ENCODE results near the gene SNED1.

SNED1 gene

GRCh38 chr2:240965296-240965904, 33.0 kb upstream of the SNED1 start:
- H3K9me3 ChIP-seq (ENCODE audit: insufficient read depth, low read depth, low read length), result peaks cover 6% of the 10 kb centered on the region; the same call in 1 of the 2 replicates
- TF ChIP-seq CTCF (conservative IDR thresholded peaks at IDR 0.05; ENCODE audit: low read length) (no peak), EZH2phosphoT487 (IDR thresholded peaks at IDR 0.05; ENCODE audit: borderline replicate concordance) (no peak)
- H3K36me3 ChIP-seq (ENCODE audit: insufficient read depth, low read length), result no peaks in the 10 kb centered on the region
- H4K20me1 ChIP-seq (ENCODE audit: insufficient read depth, low read length, poor library complexity, severe bottlenecking), result no peaks in the 10 kb centered on the region
- H2AFZ ChIP-seq (ENCODE audit: low read length), result no peak overlapping the region
- H3K4me1 ChIP-seq (ENCODE audit: insufficient read depth, low read length, poor library complexity, severe bottlenecking), result no peaks in the 10 kb centered on the region
- H3K27me3 ChIP-seq (ENCODE audit: insufficient read depth, low read length, poor library complexity, severe bottlenecking), result no peaks in the 10 kb centered on the region
- H3K9ac ChIP-seq (ENCODE audit: low read depth, low read length, poor library complexity, severe bottlenecking), result no peak overlapping the region
- H3K79me2 ChIP-seq (ENCODE audit: insufficient read depth, low read length), result no peaks in the 10 kb centered on the region
- no peak overlapping the region for H3K4me2 ChIP-seq (ENCODE audit: low read depth, low read length, poor library complexity, severe bottlenecking)
- H3F3A ChIP-seq (ENCODE audit: low read depth), result no peaks in the 10 kb centered on the region
- H3K9me2 ChIP-seq (replicated peaks; ENCODE audit: low read depth, low read length), result no peaks in the 10 kb centered on the region
- H3K4me3 ChIP-seq (ENCODE audit: low read length, poor library complexity, severe bottlenecking), result no peak overlapping the region

GRCh38 chr2:240965905-240966456, 32.4 kb upstream of the SNED1 start:
- Histone ChIP-seq H3F3A (ENCODE audit: low read depth) (no peaks in the 10 kb centered on the region), H3K4me3 (ENCODE audit: low read length, poor library complexity, severe bottlenecking) (no peak overlapping the region), H3K4me1 (ENCODE audit: insufficient read depth, low read length, poor library complexity, severe bottlenecking) (no peaks in the 10 kb centered on the region), H3K9me2 (replicated peaks; ENCODE audit: low read depth, low read length) (no peaks in the 10 kb centered on the region), H3K36me3 (ENCODE audit: insufficient read depth, low read length) (no peaks in the 10 kb centered on the region), H4K20me1 (ENCODE audit: insufficient read depth, low read length, poor library complexity, severe bottlenecking) (no peaks in the 10 kb centered on the region), H3K4me2 (ENCODE audit: low read depth, low read length, poor library complexity, severe bottlenecking) (no peak overlapping the region), H3K27me3 (ENCODE audit: insufficient read depth, low read length, poor library complexity, severe bottlenecking) (no peaks in the 10 kb centered on the region), H3K79me2 (ENCODE audit: insufficient read depth, low read length) (no peaks in the 10 kb centered on the region), H2AFZ (ENCODE audit: low read length) (no peak overlapping the region), H3K9ac (ENCODE audit: low read depth, low read length, poor library complexity, severe bottlenecking) (no peak overlapping the region), H3K9me3 (ENCODE audit: insufficient read depth, low read depth, low read length) (peaks cover 6% of the 10 kb centered on the region; the same call in 1 of the 2 replicates)
- TF ChIP-seq EZH2phosphoT487 (IDR thresholded peaks at IDR 0.05; ENCODE audit: borderline replicate concordance) (no peak), CTCF (conservative IDR thresholded peaks at IDR 0.05; ENCODE audit: low read length) (no peak)

GRCh38 chr2:240966457-240966905, 31.9 kb upstream of the SNED1 start:
- Histone ChIP-seq H3K4me1 (ENCODE audit: insufficient read depth, low read length, poor library complexity, severe bottlenecking) (no peaks in the 10 kb centered on the region), H3K4me3 (ENCODE audit: low read length, poor library complexity, severe bottlenecking) (no peak overlapping the region), H4K20me1 (ENCODE audit: insufficient read depth, low read length, poor library complexity, severe bottlenecking) (no peaks in the 10 kb centered on the region), H2AFZ (ENCODE audit: low read length) (no peak overlapping the region), H3K9me3 (ENCODE audit: insufficient read depth, low read depth, low read length) (peaks cover 6% of the 10 kb centered on the region; the same call in 1 of the 2 replicates), H3K79me2 (ENCODE audit: insufficient read depth, low read length) (no peaks in the 10 kb centered on the region), H3K9ac (ENCODE audit: low read depth, low read length, poor library complexity, severe bottlenecking) (no peak overlapping the region), H3F3A (ENCODE audit: low read depth) (no peaks in the 10 kb centered on the region), H3K9me2 (replicated peaks; ENCODE audit: low read depth, low read length) (no peaks in the 10 kb centered on the region), H3K36me3 (ENCODE audit: insufficient read depth, low read length) (no peaks in the 10 kb centered on the region), H3K4me2 (ENCODE audit: low read depth, low read length, poor library complexity, severe bottlenecking) (no peak overlapping the region), H3K27me3 (ENCODE audit: insufficient read depth, low read length, poor library complexity, severe bottlenecking) (no peaks in the 10 kb centered on the region)
- TF ChIP-seq CTCF (conservative IDR thresholded peaks at IDR 0.05; ENCODE audit: low read length) (no peak), EZH2phosphoT487 (IDR thresholded peaks at IDR 0.05; ENCODE audit: borderline replicate concordance) (no peak)

All from Loucy (cell line).